ENCODE measurements around the gene FAM149A.

Gene FAM149A

DNA sequence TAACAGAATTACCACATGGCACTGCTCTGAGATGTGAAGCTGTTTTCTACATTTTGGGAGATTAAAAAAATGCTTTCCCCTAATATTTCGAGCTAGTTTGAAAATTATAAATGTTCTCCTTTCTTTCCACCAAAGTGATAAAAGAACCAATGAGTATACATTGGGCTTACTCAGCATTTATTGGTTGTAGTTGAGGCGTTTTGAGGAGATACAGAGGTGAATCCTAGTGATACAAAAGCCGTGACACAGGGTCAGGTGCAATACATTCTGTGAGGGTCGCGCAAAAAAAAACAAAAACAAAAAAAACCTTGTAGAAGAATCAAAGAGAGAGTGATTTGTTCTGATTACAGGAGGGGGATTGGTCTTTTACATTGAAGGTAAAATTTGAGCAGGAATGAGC lies 54.5 kb downstream of the FAM149A start:
- no peak for DNase-seq (ENCODE audit: low spot score)

DNA sequence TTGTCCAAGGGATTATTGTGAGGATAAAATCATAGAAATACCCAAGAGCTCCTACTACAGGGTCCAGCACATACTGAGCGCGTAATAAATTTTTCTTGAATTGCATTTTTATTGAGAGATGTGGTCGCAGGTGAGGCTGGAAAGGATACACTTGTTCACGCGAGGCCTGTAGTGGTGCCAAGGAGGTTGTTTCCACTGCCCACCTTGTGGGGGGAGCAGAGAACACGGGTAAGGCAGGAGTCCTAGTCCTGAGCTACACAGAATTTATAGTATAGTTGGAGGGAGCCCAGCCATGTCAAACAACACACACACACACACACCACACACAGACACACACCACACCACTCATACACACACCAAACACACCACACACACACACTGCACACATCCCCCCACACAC lies 55.1 kb downstream of the FAM149A start:
- no peak for DNase-seq (ENCODE audit: low spot score)

DNA sequence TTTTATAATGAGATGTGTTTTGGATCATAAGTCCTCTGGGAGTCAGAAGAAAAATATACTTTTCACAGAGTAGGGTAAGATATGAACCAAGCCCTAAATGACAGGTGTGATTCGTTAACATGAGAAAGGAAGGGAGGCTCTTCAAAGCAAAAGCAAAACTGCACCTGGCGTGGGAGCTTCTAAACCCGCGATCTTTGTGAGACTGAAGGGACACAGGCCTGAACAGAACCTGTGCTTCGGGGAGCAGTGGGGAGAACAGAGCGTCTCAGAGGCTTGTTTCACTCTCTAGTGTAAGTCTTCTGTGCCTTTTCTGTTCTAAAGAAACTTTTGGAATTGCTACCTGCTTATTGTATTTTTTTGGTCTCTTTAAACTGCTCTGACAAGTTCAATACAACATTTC lies 56.6 kb downstream of the FAM149A start:
- DNase-seq (ENCODE audit: low spot score): no peak

DNA sequence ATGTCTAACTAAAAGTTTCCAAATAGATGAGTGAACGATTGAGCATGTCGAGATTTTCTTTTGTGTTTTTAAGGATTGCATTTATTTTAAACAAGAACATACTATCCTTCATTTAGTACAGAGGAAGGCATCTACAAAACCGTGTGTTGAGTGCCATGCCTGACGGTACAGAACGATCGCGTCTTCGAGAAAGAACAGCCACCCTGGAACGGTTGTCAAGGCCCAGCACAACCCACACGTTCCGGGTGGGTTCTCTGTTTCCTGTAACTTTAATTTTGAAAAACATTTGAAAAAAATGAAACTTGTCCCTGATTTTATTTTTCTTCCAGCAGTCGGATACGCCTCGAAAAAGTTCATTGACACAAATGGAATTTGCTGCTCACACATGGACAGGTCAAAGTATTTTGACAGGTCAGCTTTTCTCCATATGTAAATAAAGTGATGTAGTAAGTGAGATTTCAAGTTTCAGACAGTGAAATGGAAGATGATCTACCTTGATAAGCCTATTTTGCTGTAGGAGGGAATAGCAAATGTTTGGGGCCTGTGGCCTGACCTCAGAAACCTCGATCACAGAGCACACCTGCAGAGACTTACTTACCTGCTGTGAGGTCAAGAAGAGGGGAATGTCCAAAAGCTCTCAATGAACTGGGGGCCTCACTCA lies 62.5 kb downstream of the FAM149A start:
- no peak for DNase-seq (ENCODE audit: low spot score)

DNA sequence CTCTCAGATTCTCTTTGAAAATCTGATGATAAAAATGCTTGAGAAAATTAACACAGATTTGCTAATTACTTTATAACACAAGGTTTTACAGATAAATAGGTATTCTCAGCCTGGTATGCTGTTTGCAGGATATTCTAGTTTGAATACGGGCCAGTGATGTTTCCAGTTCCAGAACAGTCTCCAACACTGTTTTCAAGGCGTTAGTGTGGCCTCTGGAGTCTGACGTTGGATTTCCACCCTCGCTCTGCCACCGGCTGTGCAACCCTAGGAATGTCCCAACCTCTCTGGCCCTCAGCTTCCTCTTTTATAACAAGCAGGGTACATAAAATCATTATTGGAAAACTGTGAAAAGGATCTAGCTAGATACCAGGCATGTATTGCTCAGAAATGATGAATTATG lies 63.1 kb downstream of the FAM149A start:
- DNase-seq (ENCODE audit: low spot score): no peak

DNA sequence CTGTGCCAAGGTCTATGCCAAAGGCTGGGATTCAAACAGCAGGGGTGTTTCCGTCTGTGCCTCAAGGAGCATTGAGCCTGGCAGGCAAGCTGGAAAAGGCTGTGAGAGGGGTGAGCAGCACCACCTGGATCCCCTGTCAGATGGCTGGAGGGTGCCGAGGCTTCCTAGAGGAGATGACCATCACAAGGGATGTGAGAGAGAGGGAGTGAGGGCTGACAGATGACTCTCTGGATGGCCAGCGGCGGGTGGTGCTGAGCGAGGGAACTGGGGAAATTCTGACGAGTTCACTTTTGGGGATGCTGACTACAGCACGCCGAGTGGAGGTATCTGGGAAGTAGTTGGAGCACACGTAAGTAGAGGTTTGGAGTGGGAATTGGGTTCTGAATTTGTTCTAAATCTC lies 64.2 kb downstream of the FAM149A start:
- DNase-seq (ENCODE audit: low spot score): no peak

DNA sequence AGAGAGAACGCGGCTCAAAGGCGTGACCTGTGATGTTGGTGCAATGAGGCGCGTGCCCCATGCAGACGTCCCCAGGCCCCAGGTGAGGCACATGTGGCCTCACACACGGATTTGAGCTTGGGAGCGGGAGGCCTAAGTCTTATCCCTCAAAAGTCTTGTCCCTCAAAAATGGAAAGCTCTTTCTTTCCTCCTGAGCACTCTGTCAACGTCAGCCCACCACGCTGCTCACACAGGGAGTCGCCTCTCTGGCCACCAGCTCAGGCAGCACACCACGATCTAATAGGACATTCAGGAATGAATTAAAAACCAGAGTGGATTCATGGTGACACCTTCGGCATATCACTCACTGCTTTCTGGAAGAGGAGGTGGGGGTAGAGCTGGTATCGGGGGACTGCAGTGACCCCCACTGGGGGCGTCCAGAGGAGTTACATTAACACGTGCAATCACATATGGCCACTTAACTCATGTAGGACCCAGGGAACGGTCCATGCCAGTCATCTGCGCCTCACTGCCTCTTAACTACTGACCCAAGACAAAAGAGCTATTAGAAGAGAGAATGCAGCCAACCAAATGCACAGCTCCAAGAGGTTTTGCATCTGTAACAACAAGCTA lies 64.9 kb downstream of the FAM149A start:
- no peak for DNase-seq (ENCODE audit: low spot score)

DNA sequence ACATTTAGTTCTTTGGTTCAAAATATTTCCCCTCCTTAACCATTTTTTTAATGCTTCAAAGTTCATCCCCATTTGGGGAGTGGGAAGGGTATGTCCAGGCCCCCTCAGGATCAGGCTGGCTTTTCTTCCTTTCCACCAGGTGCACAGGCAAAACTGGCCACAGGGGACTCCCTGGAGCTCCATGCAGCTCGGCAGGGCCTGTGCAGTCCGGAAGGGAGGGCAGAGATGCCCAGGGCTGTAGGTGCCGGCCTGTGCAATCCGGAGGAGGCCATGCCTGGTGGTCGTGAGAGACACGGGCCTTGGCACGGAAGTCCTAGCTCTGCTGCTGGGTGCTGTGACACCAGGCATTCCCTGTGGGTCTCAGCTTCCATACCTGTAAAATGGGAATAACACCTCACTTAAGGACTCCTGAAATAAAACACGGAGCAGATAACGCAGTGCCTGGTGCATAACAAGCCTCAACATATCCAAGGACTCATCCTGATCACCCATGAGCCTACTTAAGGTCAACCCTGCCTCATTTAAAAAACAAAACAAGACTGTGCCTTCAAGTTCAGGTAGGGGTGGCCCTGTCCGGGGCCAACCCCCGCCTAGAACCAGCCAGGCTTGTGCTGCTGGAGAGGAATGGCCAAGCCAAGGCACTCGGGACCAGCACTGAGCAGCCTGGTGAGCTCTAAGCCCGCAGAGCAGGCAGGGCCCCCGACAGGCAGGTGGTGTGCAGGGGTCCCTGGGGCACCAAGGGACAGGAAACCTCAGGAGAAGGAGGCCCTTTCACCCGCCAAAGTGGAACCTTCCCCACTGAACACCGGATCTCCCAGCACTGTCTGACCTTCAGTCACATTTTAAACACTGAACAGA lies 65.7 kb downstream of the FAM149A start:
- no peak for DNase-seq (ENCODE audit: low spot score)

DNA sequence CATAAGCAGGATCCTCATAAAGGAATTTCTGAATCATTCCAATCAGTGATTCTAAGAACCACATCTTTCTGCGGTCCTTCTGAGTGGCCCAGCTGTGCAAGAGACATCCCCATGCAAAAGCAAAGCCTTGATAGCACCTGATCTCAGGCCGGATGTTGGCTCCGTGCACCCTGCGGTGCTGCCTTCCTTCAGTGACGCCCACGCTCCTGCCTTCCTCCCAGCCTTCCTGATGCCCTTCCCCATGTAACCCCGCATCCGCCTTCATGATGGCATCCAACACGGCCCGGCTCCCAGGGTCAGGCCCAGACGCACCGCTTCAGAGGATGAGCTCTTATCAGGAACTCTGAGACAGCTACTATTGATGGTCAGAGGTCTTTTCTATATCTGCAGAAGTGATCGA lies 66.5 kb downstream of the FAM149A start:
- DNase-seq (ENCODE audit: low spot score): no peak

DNA sequence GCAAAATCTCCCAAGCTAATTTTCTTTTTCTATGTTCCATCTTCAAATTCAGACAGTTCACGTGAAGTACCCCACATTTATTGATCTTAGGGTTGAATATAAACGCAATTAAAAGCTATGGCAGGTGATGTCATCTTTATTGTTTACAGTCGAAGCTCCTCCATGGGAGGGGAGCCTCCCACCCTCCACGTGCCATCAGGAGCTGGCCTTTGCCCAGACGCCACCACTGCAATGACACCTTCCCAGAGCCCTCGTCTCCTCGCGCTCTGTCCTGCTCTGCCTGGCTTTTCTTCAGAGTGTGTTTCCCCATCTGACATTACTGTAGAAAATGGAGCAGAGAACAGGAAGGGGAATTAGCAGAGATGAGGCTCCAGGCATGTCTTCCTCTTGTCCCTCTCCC lies 68.0 kb downstream of the FAM149A start:
- DNase-seq (ENCODE audit: low spot score): no peak

DNA sequence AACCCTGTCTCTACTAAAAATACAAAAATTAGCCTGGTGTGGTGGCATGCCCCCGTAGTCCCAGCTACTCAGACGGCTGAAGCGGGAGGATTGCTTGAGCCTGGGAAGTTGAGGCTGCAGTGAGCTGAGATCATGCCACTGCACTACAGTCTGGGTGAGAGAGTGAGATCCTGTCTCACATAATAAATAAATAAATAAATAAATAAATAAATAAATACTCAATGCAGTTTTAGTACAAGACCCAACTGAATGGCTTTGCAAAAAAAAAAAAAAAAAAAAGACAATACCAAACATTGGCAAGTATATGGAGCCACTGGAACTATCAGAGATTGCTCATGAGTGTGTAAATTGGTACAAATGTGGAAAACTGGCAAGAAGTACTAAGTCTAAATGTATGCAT lies 83.6 kb downstream of the FAM149A start:
- no peak for DNase-seq (ENCODE audit: low spot score)

DNA sequence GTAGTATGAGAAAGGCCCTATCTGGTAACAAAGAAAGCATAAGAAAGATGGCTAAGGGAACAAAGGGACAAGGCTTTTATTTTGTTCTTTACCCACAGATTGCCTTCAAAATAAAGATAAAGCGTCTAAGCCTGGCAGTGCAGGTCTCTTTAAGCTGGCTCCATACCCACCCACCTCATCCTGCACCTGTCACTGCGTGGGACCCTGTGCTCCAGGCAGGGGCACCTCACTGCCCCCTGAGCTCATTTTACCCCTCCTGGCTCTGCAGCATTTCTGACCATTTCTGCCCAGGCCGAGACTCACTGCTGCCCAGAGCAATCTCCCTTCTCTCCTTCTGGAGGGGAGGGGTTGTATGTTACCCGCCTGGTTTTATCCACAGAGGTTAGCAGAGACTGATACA lies 85.2 kb downstream of the FAM149A start:
- no peak for DNase-seq (ENCODE audit: low spot score)

DNA sequence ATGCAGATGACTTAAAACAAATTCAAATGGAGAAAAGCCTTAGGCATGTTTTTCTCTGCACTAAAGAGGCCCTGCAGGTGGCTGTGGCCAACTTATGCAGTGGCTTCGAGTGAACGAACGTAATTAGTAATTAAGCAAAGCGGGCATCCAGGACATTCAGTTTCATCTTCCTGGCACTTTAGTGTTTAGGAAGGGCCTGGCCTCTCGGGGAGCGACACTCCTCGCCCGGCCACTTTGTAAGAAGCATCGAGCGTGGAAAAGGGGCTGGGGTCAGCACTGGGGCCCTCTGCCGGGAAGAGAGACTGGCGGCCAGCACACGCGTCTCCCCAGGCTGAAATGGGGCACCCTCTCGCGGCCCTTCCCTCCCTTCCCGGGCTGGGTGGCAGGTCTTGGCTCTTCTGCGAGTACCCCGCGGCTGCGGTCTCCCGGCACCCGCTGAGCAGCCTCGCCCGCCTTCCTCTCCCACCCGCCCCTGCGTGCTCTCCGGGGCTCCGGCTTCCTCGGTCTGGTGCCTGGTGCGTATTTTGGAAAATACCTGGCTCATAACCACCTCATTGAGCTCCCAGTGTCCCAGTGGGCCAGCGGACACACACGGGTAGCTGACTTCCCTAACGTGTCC lies 86.2 kb downstream of the FAM149A start:
- no peak for DNase-seq (ENCODE audit: low spot score)

DNA sequence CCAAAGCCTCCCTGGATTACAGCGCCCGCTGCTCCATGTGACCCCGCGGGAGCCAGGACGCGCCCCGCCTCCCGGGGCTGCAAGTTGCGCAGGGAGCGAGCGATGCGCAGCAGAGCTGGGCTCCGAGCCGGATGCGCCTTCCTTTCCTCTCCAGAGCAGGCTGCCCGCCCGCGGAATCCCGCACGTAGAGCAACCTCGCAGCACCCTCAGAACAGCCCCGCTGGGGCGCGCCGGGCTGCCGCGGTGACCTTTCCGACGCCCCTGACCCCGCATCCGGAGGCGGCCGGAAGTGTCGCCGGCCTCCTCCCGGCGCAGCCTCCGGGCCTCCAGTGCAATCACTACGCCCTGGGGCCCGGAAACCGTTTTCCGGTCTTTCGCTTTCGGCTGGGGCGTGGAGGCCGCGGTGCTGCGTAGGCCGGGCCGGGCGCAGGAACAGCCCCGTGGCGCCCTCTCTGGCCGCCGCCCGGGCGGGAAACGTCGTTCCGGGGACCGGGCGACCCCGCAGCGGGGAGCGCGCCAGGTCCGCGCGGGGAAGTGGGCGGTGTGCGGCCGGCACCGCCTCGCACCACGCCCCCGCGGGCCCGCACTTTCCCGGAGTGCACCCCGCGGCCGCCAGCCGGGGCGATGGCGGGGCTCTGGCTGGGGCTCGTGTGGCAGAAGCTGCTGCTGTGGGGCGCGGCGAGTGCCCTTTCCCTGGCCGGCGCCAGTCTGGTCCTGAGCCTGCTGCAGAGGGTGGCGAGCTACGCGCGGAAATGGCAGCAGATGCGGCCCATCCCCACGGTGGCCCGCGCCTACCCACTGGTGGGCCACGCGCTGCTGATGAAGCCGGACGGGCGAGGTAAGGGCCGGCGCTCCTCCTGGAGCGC lies 86.9 kb downstream of the FAM149A start, which contains the start of gene CYP4V2:
CYP4V2 (plus strand) TSS at position 368 of the 866 bp plus-strand sequence; CDS start at position 625, 257 bp downstream.
- peak; percentile 74 for DNase-seq (ENCODE audit: low spot score)

DNA sequence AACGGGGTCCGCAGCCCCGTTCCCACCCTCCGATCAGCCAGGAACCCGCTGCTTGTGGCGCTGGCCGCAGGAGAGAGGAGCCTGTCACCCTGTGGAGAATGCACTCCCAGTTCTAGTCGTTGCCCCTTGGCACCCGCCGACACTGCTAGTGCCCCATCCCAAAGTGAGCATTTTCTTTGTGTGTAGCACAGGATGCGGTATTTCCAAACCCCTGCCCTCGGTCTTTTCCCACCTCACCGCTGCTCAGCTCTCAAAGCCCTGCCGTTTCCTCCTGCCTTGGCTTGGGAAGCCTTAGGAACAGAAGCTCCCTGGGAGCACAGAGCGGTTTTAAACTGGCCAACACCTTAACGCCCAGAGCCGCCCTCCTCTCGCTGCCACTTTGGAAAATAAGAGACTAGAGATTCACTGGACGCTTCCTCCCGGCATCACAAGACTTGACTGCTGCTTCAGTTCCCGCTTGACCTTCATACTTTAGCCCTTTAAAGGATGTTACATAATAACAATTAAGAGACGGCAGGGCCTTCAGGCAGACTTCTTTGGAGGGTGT lies 87.6 kb downstream of the FAM149A start:
- DNase-seq (ENCODE audit: low spot score): peak; percentile 35

DNA sequence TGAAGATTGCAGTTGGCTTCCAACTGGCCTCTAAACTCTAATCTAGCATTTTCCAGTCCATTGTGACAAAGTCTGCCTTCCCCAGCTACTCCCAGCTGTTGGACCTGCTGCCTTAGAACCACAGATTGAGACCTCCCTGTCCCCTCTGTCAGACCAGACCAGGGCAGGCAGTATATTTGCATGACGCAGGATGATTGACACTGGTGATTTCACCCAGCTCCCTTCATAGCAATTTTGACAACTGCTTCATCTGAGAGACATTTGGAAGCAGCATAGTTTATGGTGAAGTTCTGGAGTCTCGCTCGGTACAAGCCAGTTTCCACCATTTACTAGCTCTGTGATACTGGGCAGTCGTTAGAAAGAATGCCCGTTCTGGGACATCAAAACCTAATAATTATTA lies 89.3 kb downstream of the FAM149A start:
- no peak for DNase-seq (ENCODE audit: low spot score)

DNA sequence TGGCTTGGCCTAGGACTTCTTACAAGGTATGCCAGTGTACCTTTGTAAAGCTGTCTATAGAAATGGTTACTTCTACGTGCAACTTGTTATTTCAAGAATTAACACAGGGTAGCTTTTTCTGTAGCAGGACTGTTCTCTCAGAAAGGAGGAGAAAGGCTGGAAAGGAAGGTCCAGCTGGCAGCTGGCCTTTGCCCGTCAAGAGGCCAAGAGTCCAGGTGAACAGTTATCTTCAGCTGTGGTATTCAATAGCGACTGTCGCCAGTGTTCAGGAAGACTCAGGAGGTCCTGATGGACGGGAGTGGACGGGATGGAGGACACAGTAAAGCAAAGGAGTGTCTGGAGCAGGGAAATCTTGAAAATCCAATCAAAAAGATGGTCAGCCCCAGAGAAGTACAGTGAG lies 91.6 kb downstream of the FAM149A start:
- no peak for DNase-seq (ENCODE audit: low spot score)

DNA sequence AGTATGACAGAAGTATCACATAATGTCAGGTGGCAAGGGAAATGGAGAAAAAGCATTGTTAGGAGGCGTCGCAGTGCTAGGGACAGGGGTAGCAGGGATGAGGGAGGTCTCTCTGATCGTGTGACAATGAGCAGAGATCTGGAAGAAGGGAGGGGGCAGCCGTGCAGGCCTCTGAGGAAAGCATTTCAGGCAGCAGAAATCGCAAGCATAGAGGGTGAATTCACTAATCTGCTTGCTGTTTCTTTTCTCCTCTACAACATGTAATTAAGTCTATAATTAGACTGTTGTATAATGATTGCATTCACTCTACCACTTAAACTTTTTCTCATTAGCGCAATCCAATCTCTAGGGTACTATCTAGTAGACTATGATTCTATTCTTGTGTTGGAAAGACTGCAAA lies 96.0 kb downstream of the FAM149A start:
- no peak for DNase-seq (ENCODE audit: low spot score)

DNA sequence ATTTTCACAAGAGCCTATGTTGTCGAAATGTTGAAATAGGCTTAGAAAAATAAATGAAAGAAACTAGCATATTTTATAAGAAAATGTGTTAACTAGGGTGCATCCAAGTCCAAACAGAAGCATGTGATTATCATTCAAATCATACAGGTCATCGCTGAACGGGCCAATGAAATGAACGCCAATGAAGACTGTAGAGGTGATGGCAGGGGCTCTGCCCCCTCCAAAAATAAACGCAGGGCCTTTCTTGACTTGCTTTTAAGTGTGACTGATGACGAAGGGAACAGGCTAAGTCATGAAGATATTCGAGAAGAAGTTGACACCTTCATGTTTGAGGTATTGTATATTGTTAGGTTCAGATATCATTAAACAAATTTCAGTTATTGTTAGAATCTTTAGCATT lies 96.5 kb downstream of the FAM149A start:
- DNase-seq (ENCODE audit: low spot score): no peak

DNA sequence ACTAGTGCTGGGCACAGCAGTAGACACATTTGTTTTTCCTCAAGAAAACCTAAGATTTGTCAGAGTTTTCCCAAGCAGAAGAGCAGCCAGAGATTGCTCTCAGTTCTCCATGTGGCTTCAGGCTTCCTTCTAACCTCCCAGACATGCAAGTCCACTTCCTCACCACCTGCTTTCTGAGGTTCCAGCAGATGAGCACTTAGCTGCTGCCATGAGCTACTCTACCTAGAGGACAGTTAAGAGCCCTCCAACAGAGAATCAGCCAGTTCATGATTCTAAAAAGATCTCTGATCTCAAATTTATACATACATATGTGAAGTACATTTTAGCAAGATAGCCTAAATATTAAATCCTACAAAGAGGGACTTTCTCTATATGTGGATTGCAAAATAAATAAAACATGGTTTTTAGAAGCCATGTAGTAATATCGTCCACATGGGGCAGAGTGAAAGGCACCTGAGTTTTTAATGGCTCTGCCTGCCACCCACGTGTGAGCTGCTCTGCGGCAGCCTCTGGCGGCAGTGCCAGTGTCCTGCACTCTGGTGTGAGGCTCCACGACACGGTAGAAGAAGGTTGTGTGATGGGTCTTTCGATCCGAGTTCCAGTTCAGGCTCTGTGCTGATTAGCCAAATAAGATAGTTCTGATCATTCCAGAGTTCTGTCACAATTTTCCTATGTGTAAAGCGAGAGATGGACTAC lies 97.2 kb downstream of the FAM149A start:
- DNase-seq (ENCODE audit: low spot score): peak; percentile 21

All from kidney capillary endothelial cell (primary cell).